ENCODE data around the gene STAP1.
"Not testable (repeated sequence)": the region's sequence is repeated elsewhere in the genome, so short reads cannot be mapped to it uniquely, and the experiment has no call there.

The STAP1 gene

GRCh38 chr4:67545199-67546003 is 13.1 kb upstream of the STAP1 start, which contains the start of gene CENPC:
TSS of gene CENPC (minus strand) at chr4:67545503. CDS start at chr4:67545355, 148 bp downstream.
- in situ Hi-C loops (cut with MboI; ENCODE audit: low sequenced_read_pairs) = no loop called here
- peak; percentile 97 for DNase-seq (ENCODE audit: low spot score in 2 of 2)
- no peaks in the 10 kb centered on the region for H3K9me3 ChIP-seq

GRCh38 chr4:67546004-67546356 is 12.5 kb upstream of the STAP1 start:
- H3K9me3 ChIP-seq = no peaks in the 10 kb centered on the region
- H3K4me3 ChIP-seq = peak overlapping the region; percentile 88
- no peak for DNase-seq (ENCODE audit: low spot score in 2 of 2)
- in situ Hi-C loops (cut with MboI; ENCODE audit: low sequenced_read_pairs) = no loop called here
- H3K4me1 ChIP-seq = peaks cover 4% of the 10 kb centered on the region
- no peaks in the 10 kb centered on the region for H3K27me3 ChIP-seq (ENCODE audit: low read depth)
- H3K36me3 ChIP-seq (replicated peaks) = peaks cover 5% of the 10 kb centered on the region; the same call in 1 of the 2 replicates

More at GRCh38 chr4:67545199-67546003, 13.1 kb upstream of the STAP1 start, which contains the start of gene CENPC:
- H3K36me3 ChIP-seq (replicated peaks) = peaks cover 8% of the 10 kb centered on the region; the same call in 1 of the 2 replicates
- no peaks in the 10 kb centered on the region for H3K27me3 ChIP-seq (ENCODE audit: low read depth)
- H3K4me3 ChIP-seq = peak within 1 kb of the TSS; percentile 88
- peaks cover 4% of the 10 kb centered on the region for H3K4me1 ChIP-seq

GRCh38 chr4:67546971-67547370 is 11.6 kb upstream of the STAP1 start:
- Histone ChIP-seq H3K27me3 (ENCODE audit: low read depth) (no peaks in the 10 kb centered on the region), H3K4me3 (no peak overlapping the region), H3K9me3 (no peaks in the 10 kb centered on the region), H3K4me1 (peaks cover 4% of the 10 kb centered on the region), H3K36me3 (replicated peaks) (peaks cover 5% of the 10 kb centered on the region; the same call in 1 of the 2 replicates)
- no peak for DNase-seq (ENCODE audit: low spot score in 2 of 2)
- in situ Hi-C loops (cut with MboI; ENCODE audit: low sequenced_read_pairs) = no loop called here

- no peaks in the 10 kb centered on the region for H3K9me3 ChIP-seq
- no peak overlapping the region for H3K4me3 ChIP-seq
- H3K27me3 ChIP-seq (ENCODE audit: low read depth) = no peaks in the 10 kb centered on the region
- no peaks in the 10 kb centered on the region; the same call in 1 of the 2 replicates for H3K4me1 ChIP-seq
- in situ Hi-C loops (cut with MboI; ENCODE audit: low sequenced_read_pairs) = no loop called here
- no peaks in the 10 kb centered on the region for H3K36me3 ChIP-seq (replicated peaks)
- peak in 1 of 2 experiments; percentile 35 for DNase-seq (ENCODE audit: low spot score in 2 of 2)
Measured at GRCh38 chr4:67549123-67549522, 9.4 kb upstream of the STAP1 start.

- in situ Hi-C loops (cut with MboI; ENCODE audit: low sequenced_read_pairs) = no loop called here
- no peaks in the 10 kb centered on the region for H3K9me3 ChIP-seq
- no peaks in the 10 kb centered on the region for H3K36me3 ChIP-seq (replicated peaks)
- H3K27me3 ChIP-seq (ENCODE audit: low read depth) = no peaks in the 10 kb centered on the region
- H3K4me3 ChIP-seq = no peak overlapping the region
- no peaks in the 10 kb centered on the region; the same call in 1 of the 2 replicates for H3K4me1 ChIP-seq
- DNase-seq (ENCODE audit: low spot score in 2 of 2) = no peak
Measured at GRCh38 chr4:67550451-67550850, 8.1 kb upstream of the STAP1 start.

GRCh38 chr4:67550857-67551256 is 7.7 kb upstream of the STAP1 start:
- Histone ChIP-seq H3K36me3 (replicated peaks) (no peaks in the 10 kb centered on the region), H3K4me3 (no peak overlapping the region), H3K27me3 (ENCODE audit: low read depth) (no peaks in the 10 kb centered on the region), H3K4me1 (no peaks in the 10 kb centered on the region; the same call in 1 of the 2 replicates), H3K9me3 (no peaks in the 10 kb centered on the region)
- in situ Hi-C loops (cut with MboI; ENCODE audit: low sequenced_read_pairs) = no loop called here
- no peak for DNase-seq (ENCODE audit: low spot score in 2 of 2)

- H3K4me1 ChIP-seq; H3K4me3 ChIP-seq; H3K36me3 ChIP-seq (replicated peaks); H3K27me3 ChIP-seq (ENCODE audit: low read depth); in situ Hi-C loops (cut with MboI; ENCODE audit: low sequenced_read_pairs); H3K9me3 ChIP-seq; DNase-seq (ENCODE audit: low spot score in 2 of 2): not testable (repeated sequence)
Measured at GRCh38 chr4:67552146-67552792, 6.3 kb upstream of the STAP1 start.

- in situ Hi-C loops (cut with MboI; ENCODE audit: low sequenced_read_pairs) = no loop called here
- Histone ChIP-seq H3K36me3 (replicated peaks) (no peaks in the 10 kb centered on the region), H3K9me3 (no peaks in the 10 kb centered on the region), H3K27me3 (ENCODE audit: low read depth) (no peaks in the 10 kb centered on the region), H3K4me1 (peaks cover 10% of the 10 kb centered on the region), H3K4me3 (no peak overlapping the region)
- no peak for DNase-seq (ENCODE audit: low spot score in 2 of 2)
Measured at GRCh38 chr4:67554096-67554495, 4.4 kb upstream of the STAP1 start.

GRCh38 chr4:67555447-67555846 is 3.1 kb upstream of the STAP1 start:
- H3K4me1 ChIP-seq = peaks cover 10% of the 10 kb centered on the region
- no peaks in the 10 kb centered on the region for H3K27me3 ChIP-seq (ENCODE audit: low read depth)
- in situ Hi-C loops (cut with MboI; ENCODE audit: low sequenced_read_pairs) = no loop called here
- DNase-seq (ENCODE audit: low spot score in 2 of 2) = no peak
- no peaks in the 10 kb centered on the region for H3K36me3 ChIP-seq (replicated peaks)
- H3K9me3 ChIP-seq = no peaks in the 10 kb centered on the region
- no peak overlapping the region for H3K4me3 ChIP-seq

- Histone ChIP-seq H3K4me3 (no peak overlapping the region), H3K9me3 (no peaks in the 10 kb centered on the region), H3K27me3 (ENCODE audit: low read depth) (no peaks in the 10 kb centered on the region), H3K36me3 (replicated peaks) (no peaks in the 10 kb centered on the region), H3K4me1 (peaks cover 10% of the 10 kb centered on the region)
- DNase-seq (ENCODE audit: low spot score in 2 of 2) = peak in 1 of 2 experiments; percentile 53
- in situ Hi-C loops (cut with MboI; ENCODE audit: low sequenced_read_pairs) = no loop called here
Measured at GRCh38 chr4:67556436-67556835, 2.1 kb upstream of the STAP1 start.

GRCh38 chr4:67565284-67565683 is 6.8 kb downstream of the STAP1 start:
- Histone ChIP-seq H3K36me3 (replicated peaks) (no peaks in the 10 kb centered on the region), H3K4me1 (no peaks in the 10 kb centered on the region), H3K4me3 (no peak overlapping the region), H3K27me3 (ENCODE audit: low read depth) (no peaks in the 10 kb centered on the region), H3K9me3 (no peaks in the 10 kb centered on the region)
- no peak for DNase-seq (ENCODE audit: low spot score in 2 of 2)
- in situ Hi-C loops (cut with MboI; ENCODE audit: low sequenced_read_pairs) = no loop called here

GRCh38 chr4:67566335-67566734 is 7.8 kb downstream of the STAP1 start:
- no peaks in the 10 kb centered on the region for H3K27me3 ChIP-seq (ENCODE audit: low read depth)
- H3K4me3 ChIP-seq = no peak overlapping the region
- no peaks in the 10 kb centered on the region for H3K9me3 ChIP-seq
- no peak for DNase-seq (ENCODE audit: low spot score in 2 of 2)
- H3K36me3 ChIP-seq (replicated peaks) = no peaks in the 10 kb centered on the region
- H3K4me1 ChIP-seq = no peaks in the 10 kb centered on the region
- in situ Hi-C loops (cut with MboI; ENCODE audit: low sequenced_read_pairs) = no loop called here

GRCh38 chr4:67568820-67569219 is 10.3 kb downstream of the STAP1 start:
- no peaks in the 10 kb centered on the region for H3K9me3 ChIP-seq
- H3K27me3 ChIP-seq (ENCODE audit: low read depth) = no peaks in the 10 kb centered on the region
- no peaks in the 10 kb centered on the region for H3K36me3 ChIP-seq (replicated peaks)
- no peak for DNase-seq (ENCODE audit: low spot score in 2 of 2)
- no peaks in the 10 kb centered on the region for H3K4me1 ChIP-seq
- in situ Hi-C loops (cut with MboI; ENCODE audit: low sequenced_read_pairs) = no loop called here
- no peak overlapping the region for H3K4me3 ChIP-seq

GRCh38 chr4:67570537-67570936 is 12.0 kb downstream of the STAP1 start:
- Histone ChIP-seq H3K36me3 (replicated peaks) (no peaks in the 10 kb centered on the region), H3K4me1 (no peaks in the 10 kb centered on the region)

More at GRCh38 chr4:67570537-67570936, 12.0 kb downstream of the STAP1 start:
- Histone ChIP-seq H3K9me3 (no peaks in the 10 kb centered on the region), H3K27me3 (ENCODE audit: low read depth) (no peaks in the 10 kb centered on the region), H3K4me3 (no peak overlapping the region)
- in situ Hi-C loops (cut with MboI; ENCODE audit: low sequenced_read_pairs) = no loop called here
- no peak for DNase-seq (ENCODE audit: low spot score in 2 of 2)

Data from HAP-1 (cell line).